ENCODE results near the gene SOBP. TPM values are rescaled to one million over a fixed set of nuclear protein-coding genes. Genes with fewer than 3 reads are reported as not detected.
"Not testable (repeated sequence)": the region's sequence is repeated elsewhere in the genome, so short reads cannot be mapped to it uniquely, and the experiment has no call there.

Gene SOBP
- total RNA-seq, 1 experiment from 2014 or later, result 1.4 TPM

DNA sequence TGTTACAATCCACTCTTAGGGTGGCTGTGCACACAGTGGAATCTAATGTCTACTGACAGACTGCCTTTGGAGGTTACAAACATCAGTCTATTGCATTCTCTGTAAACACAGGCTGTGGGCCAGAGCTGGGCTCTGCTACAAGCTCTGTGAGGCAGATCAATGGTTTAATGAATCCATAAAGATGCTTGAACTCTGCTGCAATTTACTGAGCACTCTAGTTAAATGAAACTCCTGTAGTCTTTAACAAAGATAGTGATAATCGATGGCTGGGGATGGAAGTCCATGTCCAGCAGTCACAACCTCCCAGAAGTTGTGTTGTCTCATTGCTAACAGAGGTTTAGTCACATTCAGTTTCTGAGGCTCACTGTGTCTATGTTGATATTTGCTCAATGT is 50.5 kb downstream of the SOBP start:
- Histone ChIP-seq H3K4me3 (no peak overlapping the region), H3K27ac (no peak overlapping the region), H3K9me3 (replicated peaks) (no peaks in the 10 kb centered on the region), H3K4me1 (replicated peaks) (peaks cover 6% of the 10 kb centered on the region; the same call in 1 of the 2 replicates), H3K27me3 (replicated peaks) (no peaks in the 10 kb centered on the region), H3K36me3 (no peaks in the 10 kb centered on the region)
- DNase-seq (ENCODE audit: low read depth in 1 of 2, low spot score in 2 of 2), result no peak

DNA sequence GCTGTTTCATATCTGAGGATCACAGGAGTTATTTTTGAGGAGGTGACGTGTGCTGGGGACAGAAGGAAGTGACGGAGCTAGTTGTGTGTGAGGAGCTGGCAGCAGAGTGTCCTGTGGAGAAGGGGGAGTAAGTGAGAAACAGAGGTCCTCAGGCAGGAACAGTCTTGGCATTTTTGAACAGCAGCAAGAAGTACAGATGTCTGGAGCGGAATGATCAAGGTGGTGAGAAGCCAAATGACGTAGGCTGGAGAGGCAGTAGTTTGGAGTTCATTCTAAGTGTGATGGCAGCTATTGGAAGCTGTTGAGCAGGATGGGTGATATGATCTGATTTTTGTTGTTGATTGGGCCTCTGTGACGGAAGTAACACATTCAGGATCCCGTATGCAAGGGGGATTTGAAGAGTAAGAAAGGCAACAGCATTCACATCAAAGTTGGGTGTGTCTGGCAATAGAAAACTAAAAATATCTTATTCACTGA is 52.3 kb downstream of the SOBP start:
- Histone ChIP-seq H3K4me1 (replicated peaks) (peaks cover 6% of the 10 kb centered on the region; the same call in 1 of the 2 replicates), H3K27me3 (replicated peaks) (no peaks in the 10 kb centered on the region), H3K4me3 (no peak overlapping the region), H3K9me3 (replicated peaks) (no peaks in the 10 kb centered on the region), H3K27ac (no peak overlapping the region), H3K36me3 (no peaks in the 10 kb centered on the region)
- DNase-seq (ENCODE audit: low read depth in 1 of 2, low spot score in 2 of 2), result no peak

DNA sequence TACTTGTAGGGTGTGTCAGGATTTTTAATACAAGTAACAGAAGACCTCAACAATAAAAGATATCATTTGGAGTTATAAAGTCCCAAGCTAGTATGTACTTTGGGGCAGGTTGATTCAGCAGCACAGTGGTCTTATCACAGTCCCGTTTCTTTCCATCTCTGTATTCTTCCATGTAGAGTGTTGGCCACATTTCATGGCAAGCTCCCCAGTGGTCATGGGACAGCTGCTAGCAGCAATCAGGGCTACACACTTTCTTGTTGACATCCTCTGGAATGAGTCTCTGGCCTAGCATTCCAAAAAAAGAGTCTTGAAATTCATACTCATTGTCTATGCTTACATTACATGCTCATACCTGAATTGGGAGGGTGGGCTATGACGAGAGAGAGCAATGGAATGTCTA is 53.2 kb downstream of the SOBP start:
- no peaks in the 10 kb centered on the region for H3K9me3 ChIP-seq (replicated peaks)
- DNase-seq (ENCODE audit: low read depth in 1 of 2, low spot score in 2 of 2), result no peak
- H3K27me3 ChIP-seq (replicated peaks), result no peaks in the 10 kb centered on the region
- peaks cover 6% of the 10 kb centered on the region; the same call in 1 of the 2 replicates for H3K4me1 ChIP-seq (replicated peaks)
- H3K4me3 ChIP-seq, result no peak overlapping the region
- H3K27ac ChIP-seq, result no peak overlapping the region
- H3K36me3 ChIP-seq, result no peaks in the 10 kb centered on the region

DNA sequence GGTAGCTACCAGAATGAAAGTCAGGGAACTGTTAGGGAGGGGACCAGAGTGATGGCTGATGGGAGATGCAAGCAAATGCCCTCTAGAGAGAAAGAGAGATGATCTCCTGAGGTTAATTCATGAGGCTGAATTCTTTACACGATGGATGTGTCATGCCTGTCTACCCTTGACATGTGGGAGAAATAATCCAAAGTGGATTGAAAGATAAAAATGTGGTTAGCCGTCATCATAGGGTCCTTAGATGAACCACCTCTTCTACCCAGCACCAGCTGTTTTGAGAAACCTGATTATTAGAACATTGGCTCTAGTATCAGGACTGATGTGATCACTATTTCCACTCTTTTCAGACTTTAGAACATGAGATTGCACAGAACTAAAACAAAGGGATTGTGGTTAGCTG is 53.6 kb downstream of the SOBP start:
- H3K36me3 ChIP-seq, result no peaks in the 10 kb centered on the region
- no peak for DNase-seq (ENCODE audit: low read depth in 1 of 2, low spot score in 2 of 2)
- no peak overlapping the region for H3K27ac ChIP-seq
- no peaks in the 10 kb centered on the region for H3K27me3 ChIP-seq (replicated peaks)
- no peak overlapping the region for H3K4me3 ChIP-seq
- peaks cover 6% of the 10 kb centered on the region; the same call in 1 of the 2 replicates for H3K4me1 ChIP-seq (replicated peaks)
- H3K9me3 ChIP-seq (replicated peaks), result no peaks in the 10 kb centered on the region

DNA sequence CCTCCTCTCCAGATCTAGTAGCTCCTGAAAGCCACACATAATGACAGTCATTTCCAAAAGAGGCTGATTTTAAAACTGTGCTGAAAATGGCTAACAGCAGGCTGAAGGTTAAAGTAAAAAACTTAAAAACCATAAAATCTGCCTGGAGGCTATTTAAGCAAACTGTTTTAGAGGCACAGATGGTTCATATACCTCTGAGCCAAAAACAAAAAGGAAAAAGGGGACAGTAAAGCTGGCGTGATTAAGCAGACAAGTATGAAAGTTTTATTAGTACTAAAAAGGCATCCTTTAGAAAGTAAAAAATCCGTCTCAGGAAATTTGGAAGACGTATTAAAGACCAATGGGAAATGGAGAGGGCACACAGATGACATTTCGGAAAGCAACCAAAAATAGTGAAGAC is 55.8 kb downstream of the SOBP start:
- no peak overlapping the region for H3K27ac ChIP-seq
- H3K9me3 ChIP-seq (replicated peaks), result no peaks in the 10 kb centered on the region
- H3K27me3 ChIP-seq (replicated peaks), result no peaks in the 10 kb centered on the region
- no peak overlapping the region for H3K4me3 ChIP-seq
- no peaks in the 10 kb centered on the region for H3K36me3 ChIP-seq
- H3K4me1 ChIP-seq (replicated peaks), result no peaks in the 10 kb centered on the region
- DNase-seq (ENCODE audit: low read depth in 1 of 2, low spot score in 2 of 2), result no peak

DNA sequence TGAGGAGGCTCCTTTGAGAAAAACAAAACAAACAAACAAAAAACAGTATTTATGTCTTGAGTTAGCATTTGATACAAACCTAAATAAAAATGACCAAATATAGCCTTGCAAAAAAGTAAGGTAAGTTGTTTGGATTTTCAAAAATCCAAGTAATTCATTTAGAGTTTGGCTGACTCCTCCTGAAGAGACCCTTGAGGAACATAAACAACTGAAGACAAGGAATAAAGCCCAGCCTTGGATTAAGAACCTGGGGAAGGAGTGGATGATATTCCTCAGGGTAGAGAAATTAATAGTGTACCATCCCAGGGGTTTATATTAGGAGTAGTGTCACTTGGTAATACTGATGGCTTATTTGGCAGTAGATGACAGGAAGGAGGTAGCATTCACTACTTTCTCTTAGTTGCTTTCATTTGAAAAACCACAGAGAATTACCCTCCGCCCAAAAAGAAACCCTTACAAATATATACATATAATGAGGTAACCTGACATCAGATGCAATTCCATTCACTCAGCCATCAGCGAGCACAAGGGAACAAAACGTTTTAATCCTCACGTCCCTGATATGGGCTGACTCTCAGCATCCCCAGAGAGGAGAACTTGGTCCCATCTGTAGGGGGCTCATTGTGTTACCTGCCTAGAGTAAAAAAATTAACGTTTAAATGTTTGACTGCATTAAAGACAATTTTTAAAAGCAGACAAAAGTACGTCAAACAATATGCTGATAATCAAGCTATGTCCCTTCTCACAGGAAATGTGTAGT is 57.0 kb downstream of the SOBP start:
- no peaks in the 10 kb centered on the region for H3K9me3 ChIP-seq (replicated peaks)
- no peak overlapping the region for H3K4me3 ChIP-seq
- no peak overlapping the region for H3K27ac ChIP-seq
- DNase-seq (ENCODE audit: low read depth in 1 of 2, low spot score in 2 of 2), result no peak
- H3K27me3 ChIP-seq (replicated peaks), result no peaks in the 10 kb centered on the region
- H3K4me1 ChIP-seq (replicated peaks), result no peaks in the 10 kb centered on the region
- no peaks in the 10 kb centered on the region for H3K36me3 ChIP-seq

DNA sequence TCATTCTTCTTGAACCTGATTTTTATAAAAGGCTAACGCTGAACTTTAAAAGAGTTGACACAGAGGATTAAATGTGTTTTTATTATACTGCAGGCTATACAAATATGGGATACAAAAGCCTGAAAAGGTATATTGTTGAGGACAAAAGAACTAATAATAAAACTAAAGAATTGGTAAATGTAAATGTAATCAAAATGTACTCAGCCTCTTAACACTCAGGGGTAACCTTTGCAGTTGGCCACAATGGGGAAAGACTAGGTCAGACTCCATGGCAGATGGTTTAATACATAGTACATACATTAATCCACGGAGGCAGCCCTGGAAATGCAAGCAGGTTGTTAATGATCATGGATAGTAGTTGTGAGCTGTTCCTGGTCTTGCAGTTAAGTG is 57.5 kb downstream of the SOBP start:
- DNase-seq (ENCODE audit: low read depth in 1 of 2, low spot score in 2 of 2), result no peak
- no peaks in the 10 kb centered on the region for H3K9me3 ChIP-seq (replicated peaks)
- no peaks in the 10 kb centered on the region for H3K4me1 ChIP-seq (replicated peaks)
- H3K4me3 ChIP-seq, result no peak overlapping the region
- no peaks in the 10 kb centered on the region for H3K36me3 ChIP-seq
- H3K27me3 ChIP-seq (replicated peaks), result no peaks in the 10 kb centered on the region
- H3K27ac ChIP-seq, result no peak overlapping the region

DNA sequence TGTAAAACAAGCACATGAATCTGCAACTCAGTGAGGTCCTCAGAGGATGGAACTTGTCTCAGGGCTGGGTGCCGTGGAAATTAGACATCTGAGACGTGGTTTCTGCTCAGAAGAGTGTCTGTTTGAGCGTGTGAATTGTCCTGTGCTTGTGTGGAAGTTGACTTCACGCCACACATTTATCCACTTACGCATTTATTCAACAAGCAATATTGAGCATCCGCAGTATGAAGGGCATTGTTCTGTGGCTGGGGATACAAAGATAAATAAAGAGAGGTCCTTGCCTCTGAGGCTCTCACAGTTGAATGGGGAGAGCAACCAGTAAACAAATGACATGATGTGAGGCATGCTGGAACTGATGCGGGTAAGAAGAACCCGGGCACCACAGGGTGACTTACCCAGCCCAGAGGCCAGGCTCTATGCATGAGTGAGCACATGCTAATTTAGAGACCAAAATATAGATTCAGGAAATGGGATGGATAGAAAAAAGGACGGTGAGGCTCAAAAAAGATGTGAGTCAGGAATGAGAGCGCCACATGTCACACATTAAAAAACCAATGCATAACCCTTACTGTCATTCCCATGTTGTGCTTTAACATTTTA is 60.4 kb downstream of the SOBP start:
- Histone ChIP-seq H3K27me3 (replicated peaks) (no peaks in the 10 kb centered on the region), H3K27ac (no peak overlapping the region), H3K4me1 (replicated peaks) (no peaks in the 10 kb centered on the region), H3K9me3 (replicated peaks) (no peaks in the 10 kb centered on the region), H3K4me3 (no peak overlapping the region), H3K36me3 (no peaks in the 10 kb centered on the region)
- DNase-seq (ENCODE audit: low read depth in 1 of 2, low spot score in 2 of 2), result no peak

DNA sequence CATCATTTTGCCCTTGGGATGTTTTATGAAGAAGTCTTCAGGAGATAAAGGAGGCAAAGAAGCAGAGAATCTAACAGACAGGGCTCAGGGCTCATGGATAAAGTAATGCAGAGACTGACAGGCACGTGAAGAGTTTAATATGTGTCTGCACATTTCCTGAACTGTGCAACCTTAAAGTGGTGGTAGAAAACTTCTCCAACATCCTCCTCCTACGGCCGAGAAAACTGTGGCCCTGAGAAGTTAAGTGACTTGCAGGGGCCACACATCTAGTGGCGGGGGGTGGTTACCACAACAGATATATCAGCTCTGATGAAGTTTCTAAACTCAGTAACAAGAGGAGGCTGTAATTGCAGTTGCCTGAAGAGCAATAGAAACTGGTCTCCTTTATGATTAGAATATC is 61.0 kb downstream of the SOBP start:
- Histone ChIP-seq H3K27ac (no peak overlapping the region), H3K27me3 (replicated peaks) (no peaks in the 10 kb centered on the region), H3K4me3 (no peak overlapping the region), H3K9me3 (replicated peaks) (no peaks in the 10 kb centered on the region), H3K4me1 (replicated peaks) (no peaks in the 10 kb centered on the region), H3K36me3 (no peaks in the 10 kb centered on the region)
- DNase-seq (ENCODE audit: low read depth in 1 of 2, low spot score in 2 of 2), result no peak

DNA sequence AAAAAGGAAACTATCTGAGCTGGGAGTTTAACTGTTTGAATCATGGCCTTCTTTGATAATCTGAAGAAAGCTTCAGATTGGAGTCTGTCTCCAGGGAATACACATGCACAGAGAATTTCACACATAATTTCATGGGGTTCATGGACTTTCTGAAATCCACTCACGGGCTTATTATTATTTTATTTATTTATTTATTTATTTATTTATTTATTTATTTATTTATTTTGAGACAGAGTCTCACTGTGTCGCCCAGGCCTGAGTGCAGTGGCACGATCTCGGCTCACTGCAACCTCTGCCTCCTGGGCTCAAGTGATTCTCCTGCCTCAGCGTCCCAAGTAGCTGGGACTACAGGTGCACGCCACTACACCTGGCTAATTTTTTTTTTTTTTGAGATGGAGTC is 63.2 kb downstream of the SOBP start:
- not testable (repeated sequence) for DNase-seq (ENCODE audit: low read depth in 1 of 2, low spot score in 2 of 2); H3K9me3 ChIP-seq (replicated peaks); H3K4me1 ChIP-seq (replicated peaks); H3K27ac ChIP-seq; H3K4me3 ChIP-seq; H3K27me3 ChIP-seq (replicated peaks); H3K36me3 ChIP-seq

DNA sequence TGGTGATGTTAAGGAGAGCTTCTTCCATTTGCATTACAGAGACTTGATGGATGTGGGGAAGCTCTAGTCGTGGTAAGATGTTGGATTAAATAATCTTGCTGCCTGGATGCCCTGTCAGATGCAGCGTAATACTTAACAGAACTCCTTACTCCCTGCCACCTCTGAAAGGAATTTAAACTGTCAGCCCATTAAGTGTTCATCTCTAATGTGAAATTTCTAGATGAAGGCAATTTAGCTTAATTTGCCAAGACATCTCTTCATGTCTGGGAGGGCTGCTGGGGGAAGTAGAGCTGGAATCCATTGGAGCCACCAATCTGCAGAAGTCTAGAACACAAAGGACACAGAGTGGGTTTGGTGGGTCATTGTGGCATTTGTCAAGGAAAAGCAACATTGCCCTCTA is 64.4 kb downstream of the SOBP start:
- DNase-seq (ENCODE audit: low read depth in 1 of 2, low spot score in 2 of 2), result no peak
- H3K4me1 ChIP-seq (replicated peaks), result no peaks in the 10 kb centered on the region
- H3K9me3 ChIP-seq (replicated peaks), result no peaks in the 10 kb centered on the region
- H3K27ac ChIP-seq, result no peak overlapping the region
- H3K27me3 ChIP-seq (replicated peaks), result no peaks in the 10 kb centered on the region
- H3K36me3 ChIP-seq, result no peaks in the 10 kb centered on the region
- H3K4me3 ChIP-seq, result no peak overlapping the region

DNA sequence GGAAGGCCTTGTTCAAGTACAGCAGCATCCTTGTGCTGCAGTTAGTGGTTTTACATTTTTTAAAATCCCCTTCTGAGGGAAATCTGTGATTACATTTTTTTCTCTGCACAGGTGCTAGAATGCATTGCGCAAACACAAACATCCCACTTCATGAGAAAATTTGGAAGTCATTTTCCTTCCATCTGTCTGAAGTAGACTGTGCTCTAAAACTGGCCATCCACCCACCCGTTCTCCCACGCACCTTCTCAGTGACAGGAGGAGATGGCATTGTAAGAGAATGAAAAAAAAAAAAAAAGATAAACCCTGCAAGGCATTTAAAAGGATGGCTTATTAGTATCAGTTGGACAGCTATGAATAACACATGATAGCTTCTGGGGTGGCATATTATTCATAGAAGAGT is 65.0 kb downstream of the SOBP start:
- no peaks in the 10 kb centered on the region for H3K4me1 ChIP-seq (replicated peaks)
- no peak overlapping the region for H3K4me3 ChIP-seq
- H3K36me3 ChIP-seq, result no peaks in the 10 kb centered on the region
- no peak overlapping the region for H3K27ac ChIP-seq
- no peaks in the 10 kb centered on the region for H3K9me3 ChIP-seq (replicated peaks)
- no peak for DNase-seq (ENCODE audit: low read depth in 1 of 2, low spot score in 2 of 2)
- no peaks in the 10 kb centered on the region for H3K27me3 ChIP-seq (replicated peaks)

DNA sequence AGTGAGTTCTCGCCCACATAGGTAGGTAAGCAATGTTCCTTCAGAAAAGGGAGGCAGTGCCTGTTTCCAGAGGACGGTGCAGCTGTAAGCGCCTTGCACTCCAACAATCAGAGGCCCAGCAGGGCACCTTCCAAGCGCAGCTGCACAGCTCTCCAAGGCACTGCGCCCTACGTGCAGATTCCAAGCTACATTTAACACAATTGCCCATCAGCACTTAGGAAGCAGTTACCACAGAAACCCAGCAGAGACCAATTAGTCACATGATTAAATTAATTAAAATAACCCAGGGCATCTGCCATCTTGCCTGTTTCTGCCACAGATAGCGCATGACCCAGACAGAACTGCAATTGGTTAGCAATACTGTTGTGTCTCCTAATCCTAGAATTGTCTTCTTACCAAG is 65.5 kb downstream of the SOBP start:
- no peak overlapping the region for H3K4me3 ChIP-seq
- no peaks in the 10 kb centered on the region for H3K36me3 ChIP-seq
- no peaks in the 10 kb centered on the region for H3K9me3 ChIP-seq (replicated peaks)
- H3K27ac ChIP-seq, result no peak overlapping the region
- no peak for DNase-seq (ENCODE audit: low read depth in 1 of 2, low spot score in 2 of 2)
- no peaks in the 10 kb centered on the region for H3K27me3 ChIP-seq (replicated peaks)
- H3K4me1 ChIP-seq (replicated peaks), result no peaks in the 10 kb centered on the region

DNA sequence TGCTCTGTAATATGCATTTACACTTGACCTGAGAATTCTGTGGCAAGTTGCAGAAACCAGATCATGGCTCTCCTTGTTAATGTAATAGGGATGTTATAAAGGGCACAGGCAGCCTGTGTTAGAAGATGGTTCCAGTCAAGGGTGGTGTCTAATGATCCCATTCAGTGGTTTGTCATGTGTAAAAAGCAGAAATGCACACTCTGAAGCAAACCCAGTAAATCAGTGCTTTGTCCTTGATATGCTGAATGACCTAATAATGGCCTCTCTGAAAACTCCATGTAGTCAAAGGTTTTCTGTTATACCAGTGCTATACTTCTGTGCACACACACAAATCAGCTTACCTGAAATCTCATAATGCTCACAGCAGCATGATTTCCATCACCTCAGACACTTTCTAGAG is 66.2 kb downstream of the SOBP start:
- Histone ChIP-seq H3K27me3 (replicated peaks) (no peaks in the 10 kb centered on the region), H3K4me3 (no peak overlapping the region), H3K36me3 (no peaks in the 10 kb centered on the region), H3K27ac (no peak overlapping the region), H3K9me3 (replicated peaks) (no peaks in the 10 kb centered on the region), H3K4me1 (replicated peaks) (no peaks in the 10 kb centered on the region)
- no peak for DNase-seq (ENCODE audit: low read depth in 1 of 2, low spot score in 2 of 2)

Measured in SJSA1 (cell line).